Measurements from ENCODE around the gene TRAPPC3. TPM values are rescaled to one million over a fixed set of nuclear protein-coding genes. Genes with fewer than 3 reads are reported as not detected.
A peak's percentile ranks its signal among the peaks of the same experiment; 100 is the strongest.

The TRAPPC3 gene
- total and polyA plus RNA-seq, 9 of the 15 experiments (the other 6 are each of a cell fraction or from before 2014, with no cell fraction given) = 20.6 to 141 (median 112) TPM

DNA sequence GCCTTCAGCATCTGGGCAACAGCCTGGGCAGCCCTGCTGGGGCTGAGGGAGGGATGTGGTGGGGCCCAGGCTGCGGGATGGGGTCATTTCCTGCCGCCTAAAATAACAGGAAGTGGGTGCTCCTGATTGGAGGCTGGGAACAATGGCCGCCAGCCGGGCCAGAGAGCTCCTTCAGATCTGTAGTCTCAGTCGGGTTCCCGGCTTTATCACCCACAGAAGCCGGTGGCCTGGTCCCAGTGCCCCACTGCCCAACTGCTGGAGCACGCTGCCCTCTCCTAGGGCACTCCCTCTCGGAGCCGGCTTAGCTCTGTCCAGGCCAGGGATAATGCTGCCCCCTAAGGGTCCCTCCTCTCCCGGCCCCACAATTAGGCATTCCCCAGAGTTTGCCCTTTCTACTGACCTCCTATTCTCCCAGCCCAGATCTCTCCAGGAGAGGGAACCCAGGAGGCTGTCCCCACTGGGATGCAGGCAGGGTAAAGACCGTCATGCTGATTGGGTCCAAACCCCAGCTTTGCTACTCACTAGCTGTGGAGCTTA is 11.7 kb upstream of the TRAPPC3 start (continued):
- TF ChIP-seq, protein P1, sequence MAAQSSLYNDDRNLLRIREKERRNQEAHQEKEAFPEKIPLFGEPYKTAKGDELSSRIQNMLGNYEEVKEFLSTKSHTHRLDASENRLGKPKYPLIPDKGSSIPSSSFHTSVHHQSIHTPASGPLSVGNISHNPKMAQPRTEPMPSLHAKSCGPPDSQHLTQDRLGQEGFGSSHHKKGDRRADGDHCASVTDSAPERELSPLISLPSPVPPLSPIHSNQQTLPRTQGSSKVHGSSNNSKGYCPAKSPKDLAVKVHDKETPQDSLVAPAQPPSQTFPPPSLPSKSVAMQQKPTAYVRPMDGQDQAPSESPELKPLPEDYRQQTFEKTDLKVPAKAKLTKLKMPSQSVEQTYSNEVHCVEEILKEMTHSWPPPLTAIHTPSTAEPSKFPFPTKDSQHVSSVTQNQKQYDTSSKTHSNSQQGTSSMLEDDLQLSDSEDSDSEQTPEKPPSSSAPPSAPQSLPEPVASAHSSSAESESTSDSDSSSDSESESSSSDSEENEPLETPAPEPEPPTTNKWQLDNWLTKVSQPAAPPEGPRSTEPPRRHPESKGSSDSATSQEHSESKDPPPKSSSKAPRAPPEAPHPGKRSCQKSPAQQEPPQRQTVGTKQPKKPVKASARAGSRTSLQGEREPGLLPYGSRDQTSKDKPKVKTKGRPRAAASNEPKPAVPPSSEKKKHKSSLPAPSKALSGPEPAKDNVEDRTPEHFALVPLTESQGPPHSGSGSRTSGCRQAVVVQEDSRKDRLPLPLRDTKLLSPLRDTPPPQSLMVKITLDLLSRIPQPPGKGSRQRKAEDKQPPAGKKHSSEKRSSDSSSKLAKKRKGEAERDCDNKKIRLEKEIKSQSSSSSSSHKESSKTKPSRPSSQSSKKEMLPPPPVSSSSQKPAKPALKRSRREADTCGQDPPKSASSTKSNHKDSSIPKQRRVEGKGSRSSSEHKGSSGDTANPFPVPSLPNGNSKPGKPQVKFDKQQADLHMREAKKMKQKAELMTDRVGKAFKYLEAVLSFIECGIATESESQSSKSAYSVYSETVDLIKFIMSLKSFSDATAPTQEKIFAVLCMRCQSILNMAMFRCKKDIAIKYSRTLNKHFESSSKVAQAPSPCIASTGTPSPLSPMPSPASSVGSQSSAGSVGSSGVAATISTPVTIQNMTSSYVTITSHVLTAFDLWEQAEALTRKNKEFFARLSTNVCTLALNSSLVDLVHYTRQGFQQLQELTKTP (IDR thresholded peaks at IDR 0.05; ENCODE audit: low read depth in 1 of 2, partially characterized antibody in 2 of 2) = peak in 1 of 2 experiments; percentile 39
- TF ChIP-seq HDGF (IDR thresholded peaks at IDR 0.05) (no peak), SP1 (CRISPR knock-in tag; IDR thresholded peaks at IDR 0.05) (no peak), FOXK2 (conservative IDR thresholded peaks at IDR 0.05 in 1 of 2, IDR thresholded peaks at IDR 0.05 in 1 of 2; ENCODE audit: low read depth in 2 of 2) (no peak; a peak in 1 of 4 replicates), ZC3H8 (IDR thresholded peaks at IDR 0.05) (no peak), HCFC1 (IDR thresholded peaks at IDR 0.05; ENCODE audit: low read depth, low read length) (peak; percentile 49), FOSL1 (tag; conservative IDR thresholded peaks at IDR 0.05) (0 out of 2 replicates have a peak, but pooled peaks have one; percentile 16), RBFOX2 (IDR thresholded peaks at IDR 0.05; ENCODE audit: low read depth, low read length) (peak; percentile 84), RBM34 (IDR thresholded peaks at IDR 0.05; ENCODE audit: borderline replicate concordance, insufficient read depth, low read length) (no peak), CCAR2 (IDR thresholded peaks at IDR 0.05; ENCODE audit: low read depth, low read length) (no peak), ESRRA (IDR thresholded peaks at IDR 0.05; ENCODE audit: borderline replicate concordance, low read depth) (peak; percentile 78; the same call in 1 of the 2 replicates), HIVEP1 (CRISPR knock-in tag; IDR thresholded peaks at IDR 0.05) (no peak), RB1 (IDR thresholded peaks at IDR 0.05; ENCODE audit: low read depth) (peak; percentile 60), MEF2D (tag; conservative IDR thresholded peaks at IDR 0.05; ENCODE audit: low read depth) (peak; percentile 51; the same call in 1 of the 2 replicates), IFI16 (CRISPR knock-in tag; IDR thresholded peaks at IDR 0.05) (no peak), ZNF311 (CRISPR knock-in tag; IDR thresholded peaks at IDR 0.05) (peak; percentile 64)
- TF ChIP-seq, protein P2, sequence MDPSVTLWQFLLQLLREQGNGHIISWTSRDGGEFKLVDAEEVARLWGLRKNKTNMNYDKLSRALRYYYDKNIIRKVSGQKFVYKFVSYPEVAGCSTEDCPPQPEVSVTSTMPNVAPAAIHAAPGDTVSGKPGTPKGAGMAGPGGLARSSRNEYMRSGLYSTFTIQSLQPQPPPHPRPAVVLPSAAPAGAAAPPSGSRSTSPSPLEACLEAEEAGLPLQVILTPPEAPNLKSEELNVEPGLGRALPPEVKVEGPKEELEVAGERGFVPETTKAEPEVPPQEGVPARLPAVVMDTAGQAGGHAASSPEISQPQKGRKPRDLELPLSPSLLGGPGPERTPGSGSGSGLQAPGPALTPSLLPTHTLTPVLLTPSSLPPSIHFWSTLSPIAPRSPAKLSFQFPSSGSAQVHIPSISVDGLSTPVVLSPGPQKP (CRISPR knock-in tag; IDR thresholded peaks at IDR 0.05) = no peak
- TF ChIP-seq, protein P3, sequence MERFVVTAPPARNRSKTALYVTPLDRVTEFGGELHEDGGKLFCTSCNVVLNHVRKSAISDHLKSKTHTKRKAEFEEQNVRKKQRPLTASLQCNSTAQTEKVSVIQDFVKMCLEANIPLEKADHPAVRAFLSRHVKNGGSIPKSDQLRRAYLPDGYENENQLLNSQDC (CRISPR knock-in tag; IDR thresholded peaks at IDR 0.05) = no peak
- TF ChIP-seq, protein P4, sequence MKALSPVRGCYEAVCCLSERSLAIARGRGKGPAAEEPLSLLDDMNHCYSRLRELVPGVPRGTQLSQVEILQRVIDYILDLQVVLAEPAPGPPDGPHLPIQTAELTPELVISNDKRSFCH (CRISPR knock-in tag; IDR thresholded peaks at IDR 0.05) = no peak
- TF ChIP-seq, protein P4 (tag; IDR thresholded peaks at IDR 0.05) = peak; percentile 73; the same call in 1 of the 2 replicates
- TF ChIP-seq, protein P5, sequence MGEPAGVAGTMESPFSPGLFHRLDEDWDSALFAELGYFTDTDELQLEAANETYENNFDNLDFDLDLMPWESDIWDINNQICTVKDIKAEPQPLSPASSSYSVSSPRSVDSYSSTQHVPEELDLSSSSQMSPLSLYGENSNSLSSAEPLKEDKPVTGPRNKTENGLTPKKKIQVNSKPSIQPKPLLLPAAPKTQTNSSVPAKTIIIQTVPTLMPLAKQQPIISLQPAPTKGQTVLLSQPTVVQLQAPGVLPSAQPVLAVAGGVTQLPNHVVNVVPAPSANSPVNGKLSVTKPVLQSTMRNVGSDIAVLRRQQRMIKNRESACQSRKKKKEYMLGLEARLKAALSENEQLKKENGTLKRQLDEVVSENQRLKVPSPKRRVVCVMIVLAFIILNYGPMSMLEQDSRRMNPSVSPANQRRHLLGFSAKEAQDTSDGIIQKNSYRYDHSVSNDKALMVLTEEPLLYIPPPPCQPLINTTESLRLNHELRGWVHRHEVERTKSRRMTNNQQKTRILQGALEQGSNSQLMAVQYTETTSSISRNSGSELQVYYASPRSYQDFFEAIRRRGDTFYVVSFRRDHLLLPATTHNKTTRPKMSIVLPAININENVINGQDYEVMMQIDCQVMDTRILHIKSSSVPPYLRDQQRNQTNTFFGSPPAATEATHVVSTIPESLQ (CRISPR knock-in tag; IDR thresholded peaks at IDR 0.05) = no peak

Data from K562 (cell line).